ENCODE measurements around the gene AJM1.

DNA sequence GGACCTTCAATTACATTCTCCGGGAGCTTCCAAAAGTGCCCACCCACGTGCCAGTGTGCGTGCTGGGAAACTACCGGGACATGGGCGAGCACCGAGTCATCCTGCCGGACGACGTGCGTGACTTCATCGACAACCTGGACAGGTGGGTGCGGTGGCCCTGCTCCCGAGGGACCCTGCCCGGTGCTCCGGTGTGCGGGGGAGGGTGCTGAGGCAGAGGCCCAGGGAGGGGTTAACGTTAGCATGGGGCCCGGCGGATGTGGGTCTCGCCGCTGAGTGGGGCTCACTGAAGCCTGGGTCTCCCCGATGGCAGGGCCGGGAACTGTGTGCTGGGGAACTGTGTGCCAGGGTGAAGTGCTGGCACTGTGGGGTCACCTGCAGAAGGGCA lies 10.6 kb upstream of the AJM1 start:
- TF ChIP-seq EZH2 (IDR thresholded peaks at IDR 0.05; ENCODE audit: borderline replicate concordance, insufficient read depth, low read length, poor library complexity, severe bottlenecking) (no peak), EP300 (conservative IDR thresholded peaks at IDR 0.05; ENCODE audit: poor library complexity, severe bottlenecking) (no peak), TAF1 (IDR thresholded peaks at IDR 0.05; ENCODE audit: low read depth) (no peak), POLR2AphosphoS5 (IDR thresholded peaks at IDR 0.05) (no peak)
- TF ChIP-seq, protein P1, sequence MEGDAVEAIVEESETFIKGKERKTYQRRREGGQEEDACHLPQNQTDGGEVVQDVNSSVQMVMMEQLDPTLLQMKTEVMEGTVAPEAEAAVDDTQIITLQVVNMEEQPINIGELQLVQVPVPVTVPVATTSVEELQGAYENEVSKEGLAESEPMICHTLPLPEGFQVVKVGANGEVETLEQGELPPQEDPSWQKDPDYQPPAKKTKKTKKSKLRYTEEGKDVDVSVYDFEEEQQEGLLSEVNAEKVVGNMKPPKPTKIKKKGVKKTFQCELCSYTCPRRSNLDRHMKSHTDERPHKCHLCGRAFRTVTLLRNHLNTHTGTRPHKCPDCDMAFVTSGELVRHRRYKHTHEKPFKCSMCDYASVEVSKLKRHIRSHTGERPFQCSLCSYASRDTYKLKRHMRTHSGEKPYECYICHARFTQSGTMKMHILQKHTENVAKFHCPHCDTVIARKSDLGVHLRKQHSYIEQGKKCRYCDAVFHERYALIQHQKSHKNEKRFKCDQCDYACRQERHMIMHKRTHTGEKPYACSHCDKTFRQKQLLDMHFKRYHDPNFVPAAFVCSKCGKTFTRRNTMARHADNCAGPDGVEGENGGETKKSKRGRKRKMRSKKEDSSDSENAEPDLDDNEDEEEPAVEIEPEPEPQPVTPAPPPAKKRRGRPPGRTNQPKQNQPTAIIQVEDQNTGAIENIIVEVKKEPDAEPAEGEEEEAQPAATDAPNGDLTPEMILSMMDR (IDR thresholded peaks at IDR 0.05; ENCODE audit: poor library complexity, severe bottlenecking), result no peak
